Cardiac septum (tissue), 1 donor: ENCODE results near the gene FKRP. TPM values are rescaled to one million over a fixed set of nuclear protein-coding genes. Genes with fewer than 3 reads are reported as not detected.

ENCODE experiments used
- DNase-seq: peaks from one replicate; pipeline ENCODE4 v3.0.0-alpha.2; 2020; ENCODE audit warnings: low spot score
- intact Hi-C: fragments of 100-400 bp; cut with DNase I; formaldehyde crosslinking; loops from one replicate; pipeline ENCODE4 v1.14.0; 2022
- total RNA-seq: library from RNA; stranded (reverse); fragmentation: NEBNext Ultra II Directional; extraction: Animal tissue kit (Norgen Biotek cat#: 25700); gene quantifications from one replicate; pipeline ENCODE4 v1.2.1, GENCODE V29; 2021
- donor health status: DM: no; HTN: no; CAD: no.

The FKRP gene
- total RNA-seq, 1 donor from 2014 or later = 24.2 TPM

- intact Hi-C loops = no loop called here
- no peak for DNase-seq
Measured at GRCh38 chr19:46730187-46730586, 15.7 kb upstream of the FKRP start.

- intact Hi-C loops = no loop called here
- DNase-seq = no peak
Measured at GRCh38 chr19:46730595-46730994, 15.3 kb upstream of the FKRP start.

- intact Hi-C loops = no loop called here
- DNase-seq = peak; percentile 86
Measured at GRCh38 chr19:46731007-46731501, 14.8 kb upstream of the FKRP start.

- DNase-seq = no peak
- intact Hi-C loops = no loop called here
Measured at GRCh38 chr19:46731584-46731983, 14.3 kb upstream of the FKRP start.

- no peak for DNase-seq
- intact Hi-C loops = no loop called here
Measured at GRCh38 chr19:46732172-46732938, 13.5 kb upstream of the FKRP start.

- intact Hi-C loops = no loop called here
- peak; percentile 84 for DNase-seq
Measured at GRCh38 chr19:46732966-46733689, 12.7 kb upstream of the FKRP start.

GRCh38 chr19:46733690-46734292 lies 12.1 kb upstream of the FKRP start:
- DNase-seq = no peak
- intact Hi-C loops = no loop called here

- DNase-seq = no peak
- intact Hi-C loops = loop anchor here (5.0 kb wide), 1 partner anchor 241 kb away; no protein-coding TSS in a partner anchor
Measured at GRCh38 chr19:46736531-46737297, 9.1 kb upstream of the FKRP start.

GRCh38 chr19:46737298-46737654 lies 8.6 kb upstream of the FKRP start:
- intact Hi-C loops = loop anchor here (5.0 kb wide), 1 partner anchor 240 kb away; no protein-coding TSS in a partner anchor
- DNase-seq = no peak

GRCh38 chr19:46737761-46738171 lies 8.1 kb upstream of the FKRP start:
- intact Hi-C loops = loop anchor here (5.0 kb wide), 1 partner anchor 240 kb away; no protein-coding TSS in a partner anchor
- no peak for DNase-seq

- intact Hi-C loops = loop anchor here (5.0 kb wide), 1 partner anchor 238 kb away; no protein-coding TSS in a partner anchor
Measured at GRCh38 chr19:46739290-46739771, 6.5 kb upstream of the FKRP start.

GRCh38 chr19:46741447-46741846 lies 4.4 kb upstream of the FKRP start:
- intact Hi-C loops = no loop called here
- DNase-seq = no peak

More at GRCh38 chr19:46739290-46739771, 6.5 kb upstream of the FKRP start:
- DNase-seq = peak; percentile 90

GRCh38 chr19:46742926-46743480 lies 2.9 kb upstream of the FKRP start:
- intact Hi-C loops = no loop called here

GRCh38 chr19:46744005-46744691 lies 1.7 kb upstream of the FKRP start:
- no peak for DNase-seq
- intact Hi-C loops = no loop called here

More at GRCh38 chr19:46742926-46743480, 2.9 kb upstream of the FKRP start:
- DNase-seq = no peak

GRCh38 chr19:46745030-46745429 lies 827 bp upstream of the FKRP start:
- DNase-seq = no peak
- intact Hi-C loops = loop anchor here (5.0 kb wide), 1 partner anchor 247 kb away; no protein-coding TSS in a partner anchor

GRCh38 chr19:46746281-46747057 lies 612 bp downstream of the FKRP start, which contains the start of gene STRN4:
Gene STRN4 (minus strand): TSS chr19:46746450. CDS start chr19:46746430, 20 bp downstream.
- no peak for DNase-seq
- intact Hi-C loops = loop anchor here (5.0 kb wide), 1 partner anchor 246 kb away; no protein-coding TSS in a partner anchor
